RWPE2 (cell line): Measurements from ENCODE around the gene PSMD1.
"Not testable (repeated sequence)": the region's sequence is repeated elsewhere in the genome, so short reads cannot be mapped to it uniquely, and the experiment has no call there.

Experiments
- ATAC-seq: fragments of 200-7000 bp; cut with Tn5 transposase; 3 replicates; pipeline ENCODE4 v1.9.1; 2021; ENCODE audit warnings: low read depth
- DNase-seq: peaks from one replicate; pipeline ENCODE4 v3.0.0-alpha.2; 2020; ENCODE audit warnings: low spot score
- H3K27ac ChIP-seq: fragments of 450-650 bp; 2 replicates; pipeline ENCODE4 v1.5.1; 2017; ENCODE audit warnings: mild to moderate bottlenecking; ENCODE audit not compliant: poor library complexity, severe bottlenecking
- H3K27me3 ChIP-seq: fragments of 250-450 bp; sonication (Bioruptor Pico); 2 replicates; pipeline ENCODE4 v1.5.1; 2021; ENCODE audit warnings: mild to moderate bottlenecking, moderate library complexity; ENCODE audit not compliant: insufficient read depth, poor library complexity, severe bottlenecking
- H3K36me3 ChIP-seq: fragments of 250-450 bp; sonication (Bioruptor Pico); 2 replicates; pipeline ENCODE4 v1.5.1; 2020; ENCODE audit warnings: low read depth, mild to moderate bottlenecking, moderate library complexity
- H3K4me1 ChIP-seq: fragments of 250-450 bp; sonication (Bioruptor Pico); 2 replicates; pipeline ENCODE4 v1.5.1; 2021; ENCODE audit warnings: mild to moderate bottlenecking, moderate library complexity; ENCODE audit not compliant: insufficient read depth, poor library complexity, severe bottlenecking
- H3K4me3 ChIP-seq: fragments of 250-450 bp; sonication (Bioruptor Pico); 2 replicates; pipeline ENCODE4 v1.5.1; 2021; ENCODE audit warnings: mild to moderate bottlenecking, moderate library complexity; ENCODE audit not compliant: severe bottlenecking
- H3K9me3 ChIP-seq: fragments of 250-450 bp; sonication (Bioruptor Pico); 2 replicates; pipeline ENCODE4 v1.5.1; 2021; ENCODE audit warnings: mild to moderate bottlenecking, moderate library complexity; ENCODE audit not compliant: severe bottlenecking
- CTCF ChIP-seq: fragments of 450-650 bp; IDR thresholded peaks from one replicate; pipeline ENCODE4 v1.5.1; 2017; ENCODE audit warnings: mild to moderate bottlenecking, moderate library complexity; ENCODE audit not compliant: poor library complexity, severe bottlenecking

PSMD1 gene

GRCh38 chr2:231176066-231176465 is 119.4 kb downstream of the PSMD1 start:
- no peak overlapping the region for H3K27ac ChIP-seq
- DNase-seq (no peak), ATAC-seq (no peak)
- no peak overlapping the region for H3K4me3 ChIP-seq
- H3K36me3 ChIP-seq, result peaks cover 26% of the 10 kb centered on the region
- no peaks in the 10 kb centered on the region for H3K4me1 ChIP-seq
- no peaks in the 10 kb centered on the region for H3K9me3 ChIP-seq
- H3K27me3 ChIP-seq, result no peaks in the 10 kb centered on the region
- TF ChIP-seq CTCF, result no peak

DNA sequence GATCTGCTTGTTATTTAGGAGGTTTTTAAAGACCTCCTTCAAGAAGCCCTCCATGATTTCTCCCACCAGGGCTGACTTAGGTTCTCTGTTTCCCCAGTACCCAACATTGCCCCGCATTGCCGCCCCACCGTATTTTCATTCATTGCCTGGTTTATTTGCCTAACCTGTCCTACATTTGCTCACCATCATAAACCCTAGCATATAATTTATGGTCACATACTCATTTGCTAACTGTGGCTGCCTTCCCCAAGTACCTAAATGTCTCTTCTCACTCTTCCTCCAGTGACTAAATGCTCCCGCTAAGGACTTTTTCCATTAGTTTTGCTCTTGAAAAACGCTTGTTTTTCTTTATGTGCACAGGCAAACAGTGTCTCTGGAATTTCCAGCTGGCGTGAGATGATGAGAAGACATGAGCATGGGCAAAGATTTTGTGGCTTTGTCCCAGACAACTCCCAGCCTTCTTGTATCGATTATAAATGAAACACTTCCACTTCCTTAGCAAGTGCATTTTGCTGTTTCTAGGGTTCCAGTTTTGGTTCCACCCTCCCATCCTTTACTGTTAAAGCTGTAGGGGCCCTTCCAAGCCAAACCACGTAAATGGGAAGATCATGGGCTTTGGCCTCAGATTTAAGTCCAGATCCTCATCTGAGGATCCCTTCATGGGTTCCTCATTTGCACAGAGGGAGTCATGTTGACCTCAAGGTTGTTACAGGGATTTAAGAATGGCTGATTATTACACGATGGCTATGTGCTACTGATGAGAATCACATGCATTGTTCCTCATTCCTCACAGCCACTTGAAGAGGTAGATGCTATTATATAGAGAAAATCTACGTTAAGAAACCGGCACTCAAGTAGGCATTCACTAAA is 120.7 kb downstream of the PSMD1 start:
- Histone ChIP-seq H3K4me1 (no peaks in the 10 kb centered on the region), H3K27ac (no peak overlapping the region), H3K27me3 (no peaks in the 10 kb centered on the region), H3K36me3 (peaks cover 16% of the 10 kb centered on the region), H3K4me3 (no peak overlapping the region), H3K9me3 (no peaks in the 10 kb centered on the region)
- DNase-seq (no peak), ATAC-seq (no peak)
- no peak for TF ChIP-seq CTCF

DNA sequence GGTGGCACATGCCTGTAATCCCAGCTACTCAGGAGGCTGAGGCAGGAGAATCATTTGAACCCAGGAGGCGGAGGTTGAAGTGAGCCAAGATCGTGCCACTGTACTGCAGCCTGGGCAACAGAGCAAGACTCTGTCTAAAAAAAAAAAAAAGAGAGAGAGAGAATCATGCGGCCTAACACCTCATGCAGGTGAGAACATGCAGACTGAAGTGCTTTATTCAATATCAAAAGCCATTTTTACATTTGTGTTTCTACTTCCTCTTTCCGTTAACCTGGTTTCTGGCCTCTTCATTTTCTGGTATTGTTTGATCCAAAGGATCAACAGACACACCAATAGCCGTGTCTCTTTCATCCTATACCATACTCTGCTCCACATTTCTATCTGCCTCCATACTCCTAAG is 122.1 kb downstream of the PSMD1 start:
- not testable (repeated sequence) for H3K27ac ChIP-seq, H3K4me1 ChIP-seq, H3K9me3 ChIP-seq, DNase-seq, H3K4me3 ChIP-seq, H3K36me3 ChIP-seq, ATAC-seq, H3K27me3 ChIP-seq

DNA sequence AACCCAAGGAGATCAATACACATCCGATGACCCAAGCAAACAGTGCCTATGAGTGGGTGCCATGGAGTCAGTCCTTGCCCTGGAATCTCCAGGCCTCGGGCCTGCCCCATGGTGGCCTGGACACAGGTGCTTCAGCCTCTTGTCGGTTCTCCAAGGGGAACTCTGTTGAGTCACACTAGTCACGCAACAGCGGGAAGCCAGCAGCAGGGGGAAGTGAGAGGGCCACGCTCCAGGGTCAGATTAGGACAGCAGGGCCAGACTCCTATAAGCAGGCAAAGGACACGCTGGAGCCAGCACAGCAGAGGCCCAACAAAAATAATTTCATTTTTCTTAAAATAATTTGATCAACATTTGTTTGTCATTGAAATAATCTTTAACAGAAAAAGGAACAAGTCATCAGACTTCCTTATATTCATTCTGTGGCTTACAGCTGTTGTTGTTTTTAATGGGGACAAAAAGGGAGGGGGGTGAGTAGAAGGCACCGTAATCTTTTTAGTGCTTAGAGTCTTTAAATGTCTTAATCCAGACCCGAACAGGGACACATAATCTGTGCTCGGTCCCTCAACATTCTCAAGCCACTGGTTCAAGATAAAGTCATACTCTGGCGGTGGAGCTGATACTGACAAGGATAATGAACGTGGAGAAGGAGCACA is 125.3 kb downstream of the PSMD1 start:
- H3K4me1 ChIP-seq, result no peaks in the 10 kb centered on the region
- no peaks in the 10 kb centered on the region for H3K27me3 ChIP-seq
- no peak overlapping the region for H3K27ac ChIP-seq
- H3K4me3 ChIP-seq, result no peak overlapping the region
- DNase-seq (no peak), ATAC-seq (no peak)
- H3K9me3 ChIP-seq, result no peaks in the 10 kb centered on the region
- TF ChIP-seq CTCF, result no peak
- H3K36me3 ChIP-seq, result no peaks in the 10 kb centered on the region

GRCh38 chr2:231182513-231182899 is 125.8 kb downstream of the PSMD1 start:
- no peak for TF ChIP-seq CTCF
- H3K9me3 ChIP-seq, result no peaks in the 10 kb centered on the region
- H3K4me1 ChIP-seq, result no peaks in the 10 kb centered on the region
- ATAC-seq (no peak), DNase-seq (no peak)
- no peak overlapping the region for H3K27ac ChIP-seq
- H3K27me3 ChIP-seq, result no peaks in the 10 kb centered on the region
- H3K4me3 ChIP-seq, result no peak overlapping the region
- H3K36me3 ChIP-seq, result no peaks in the 10 kb centered on the region
